Brain microvascular endothelial cell (primary cell): Measurements from ENCODE around the gene SBK2.

Source experiments
- DNase-seq: peaks from one replicate; pipeline ENCODE4 v3.0.0-alpha.2; 2020
- H3K27ac ChIP-seq: fragments of 250-450 bp; sonication (Bioruptor Pico); 2 replicates; pipeline ENCODE4 v1.5.1; 2020; ENCODE audit warnings: mild to moderate bottlenecking, moderate library complexity
- H3K27me3 ChIP-seq: fragments of 250-450 bp; sonication (Bioruptor Pico); replicated peaks from 2 replicates; pipeline ENCODE4 v1.5.1; 2020; ENCODE audit warnings: mild to moderate bottlenecking
- H3K36me3 ChIP-seq: fragments of 250-450 bp; sonication (Bioruptor Pico); replicated peaks from 2 replicates; pipeline ENCODE4 v1.5.1; 2020; ENCODE audit warnings: mild to moderate bottlenecking
- H3K4me3 ChIP-seq: 2 replicates; pipeline ENCODE4 v1.5.1; 2011; ENCODE audit warnings: low read depth, mild to moderate bottlenecking, control low read depth, low read length, moderate library complexity
- in situ Hi-C: cut with HindIII; loops from 2 replicates; pipeline ENCODE4 v1.10.0; 2017; ENCODE audit warnings: low sequenced_read_pairs, low pct_ligation_motif_present
- TF ChIP-seq, protein P1 (sequence below): IDR thresholded peaks from 2 replicates; pipeline ENCODE4 v1.5.1; 2011; ENCODE audit warnings: low read depth, mild to moderate bottlenecking, moderate library complexity, low read length, control low read depth, inconsistent platforms; ENCODE audit errors: missing control alignments

The SBK2 gene

DNA sequence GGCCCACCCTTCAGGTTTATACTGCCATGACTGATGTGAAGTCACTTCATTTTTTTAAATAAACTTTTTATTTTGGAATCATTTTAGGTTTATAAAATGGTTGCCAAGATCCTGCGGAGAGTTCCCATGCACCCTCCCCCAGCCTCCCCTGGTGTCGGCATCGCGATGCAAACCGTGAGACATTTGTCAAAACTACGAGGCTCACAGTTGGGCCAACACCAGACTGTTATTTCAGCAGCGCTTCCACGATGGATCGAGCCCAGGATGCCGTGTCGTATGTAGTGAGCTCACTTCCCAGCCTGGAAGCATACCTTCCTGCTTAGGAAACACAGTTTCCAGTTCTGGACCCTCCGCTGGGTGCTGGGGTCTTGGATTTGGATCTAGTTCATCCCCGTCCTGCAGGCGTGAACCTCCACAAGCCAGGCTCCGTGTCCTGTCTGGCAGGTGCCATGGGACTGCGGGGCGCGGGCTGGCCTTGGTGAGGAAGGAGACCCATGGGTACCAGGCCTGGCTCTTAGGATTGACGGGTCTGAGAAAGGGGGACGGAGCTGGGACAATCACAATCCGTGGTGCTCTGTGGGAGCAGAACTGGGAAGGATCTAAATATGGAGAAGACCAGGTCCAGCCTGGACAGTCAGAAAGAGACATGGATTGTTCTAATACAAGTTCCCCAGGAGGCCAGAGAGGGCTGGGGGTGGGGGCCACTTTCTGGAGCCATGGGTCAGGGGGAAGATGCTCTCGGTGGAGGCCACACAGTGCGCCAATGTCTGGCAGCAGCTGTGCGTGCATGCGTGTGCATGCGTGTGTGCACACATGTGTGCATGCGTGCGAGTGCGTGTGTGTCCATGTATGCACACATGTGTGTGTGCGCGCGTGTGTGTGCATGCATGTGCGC is 2.4 kb upstream of the SBK2 start:
- in situ Hi-C loops, result no loop called here
- Histone ChIP-seq H3K36me3 (no peaks in the 10 kb centered on the region), H3K27ac (no peak overlapping the region), H3K27me3 (no peaks in the 10 kb centered on the region), H3K4me3 (no peak overlapping the region)
- TF ChIP-seq, protein P1, sequence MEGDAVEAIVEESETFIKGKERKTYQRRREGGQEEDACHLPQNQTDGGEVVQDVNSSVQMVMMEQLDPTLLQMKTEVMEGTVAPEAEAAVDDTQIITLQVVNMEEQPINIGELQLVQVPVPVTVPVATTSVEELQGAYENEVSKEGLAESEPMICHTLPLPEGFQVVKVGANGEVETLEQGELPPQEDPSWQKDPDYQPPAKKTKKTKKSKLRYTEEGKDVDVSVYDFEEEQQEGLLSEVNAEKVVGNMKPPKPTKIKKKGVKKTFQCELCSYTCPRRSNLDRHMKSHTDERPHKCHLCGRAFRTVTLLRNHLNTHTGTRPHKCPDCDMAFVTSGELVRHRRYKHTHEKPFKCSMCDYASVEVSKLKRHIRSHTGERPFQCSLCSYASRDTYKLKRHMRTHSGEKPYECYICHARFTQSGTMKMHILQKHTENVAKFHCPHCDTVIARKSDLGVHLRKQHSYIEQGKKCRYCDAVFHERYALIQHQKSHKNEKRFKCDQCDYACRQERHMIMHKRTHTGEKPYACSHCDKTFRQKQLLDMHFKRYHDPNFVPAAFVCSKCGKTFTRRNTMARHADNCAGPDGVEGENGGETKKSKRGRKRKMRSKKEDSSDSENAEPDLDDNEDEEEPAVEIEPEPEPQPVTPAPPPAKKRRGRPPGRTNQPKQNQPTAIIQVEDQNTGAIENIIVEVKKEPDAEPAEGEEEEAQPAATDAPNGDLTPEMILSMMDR, result no peak
- no peak for DNase-seq

DNA sequence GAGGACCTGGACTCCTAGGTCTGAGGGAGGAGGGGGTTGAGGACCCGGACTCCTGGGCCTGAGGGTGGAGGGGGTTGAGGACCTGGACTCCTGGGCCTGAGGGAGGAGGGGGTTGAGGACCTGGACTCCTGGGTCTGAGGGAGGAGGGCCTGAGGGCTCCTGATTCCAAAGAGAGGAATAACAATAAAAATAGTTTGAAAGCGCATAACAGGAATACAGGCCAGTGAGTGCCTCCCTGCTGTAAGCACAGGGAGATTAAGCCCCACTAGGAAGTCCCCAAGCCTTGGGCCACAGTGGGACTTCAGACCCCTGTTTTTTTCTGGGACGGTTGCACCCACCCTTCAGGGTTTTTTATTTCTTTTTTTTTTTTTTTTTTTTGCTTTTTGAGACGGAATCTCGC is 1.2 kb upstream of the SBK2 start:
- Histone ChIP-seq H3K36me3 (no peaks in the 10 kb centered on the region), H3K27me3 (no peaks in the 10 kb centered on the region), H3K4me3 (no peak overlapping the region), H3K27ac (no peak overlapping the region)
- in situ Hi-C loops, result no loop called here
- DNase-seq, result no peak
- TF ChIP-seq, protein P1, result no peak

- H3K27me3 ChIP-seq, result no peaks in the 10 kb centered on the region
- H3K27ac ChIP-seq, result no peak overlapping the region
- TF ChIP-seq, protein P1, result no peak
- no peaks in the 10 kb centered on the region for H3K36me3 ChIP-seq
- in situ Hi-C loops, result no loop called here
- no peak for DNase-seq
- no peak overlapping the region for H3K4me3 ChIP-seq
Observed at GRCh38 chr19:55537741-55538111, 793 bp upstream of the SBK2 start.

- in situ Hi-C loops, result no loop called here
- TF ChIP-seq, protein P1, result no peak
Observed at GRCh38 chr19:55536366-55536765, 567 bp downstream of the SBK2 start.

DNA sequence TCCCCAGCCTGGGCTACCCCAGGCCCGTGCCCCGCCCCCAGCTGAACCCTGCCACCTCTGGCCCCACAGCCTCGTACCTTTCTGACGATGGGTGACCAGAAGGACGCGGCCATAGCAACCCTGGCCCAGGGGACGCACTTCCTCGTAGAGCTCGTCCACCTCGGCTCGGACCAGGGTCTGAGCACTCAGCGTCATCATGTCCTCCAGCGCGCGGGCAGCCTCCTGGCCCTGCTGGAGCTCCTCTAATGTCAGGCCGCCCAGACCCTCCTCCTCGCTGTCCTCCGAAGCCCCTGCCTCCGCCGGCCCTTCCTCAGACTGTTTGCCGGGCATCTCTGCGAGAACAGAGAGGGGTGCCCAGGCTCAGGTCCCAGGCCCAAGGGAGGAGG is 975 bp downstream of the SBK2 start:
- in situ Hi-C loops, result no loop called here
- no peaks in the 10 kb centered on the region for H3K27me3 ChIP-seq
- H3K4me3 ChIP-seq, result no peak overlapping the region
- no peak overlapping the region for H3K27ac ChIP-seq
- H3K36me3 ChIP-seq, result no peaks in the 10 kb centered on the region
- TF ChIP-seq, protein P1, result no peak
- DNase-seq, result no peak

More at GRCh38 chr19:55536366-55536765, 567 bp downstream of the SBK2 start:
- H3K27ac ChIP-seq, result no peak overlapping the region
- H3K27me3 ChIP-seq, result no peaks in the 10 kb centered on the region
- H3K36me3 ChIP-seq, result no peaks in the 10 kb centered on the region
- no peak overlapping the region for H3K4me3 ChIP-seq
- DNase-seq, result no peak
